Erythroblast (primary cell): ENCODE data around the gene TAS2R60.

ENCODE experiments used
- GATA1 ChIP-seq: IDR thresholded peaks from 2 replicates; pipeline ENCODE4 v1.6.1; 2011; ENCODE audit warnings: low read depth, mild to moderate bottlenecking, control low read depth, low read length, moderate library complexity
- POLR2A ChIP-seq: IDR thresholded peaks from 2 replicates; pipeline ENCODE4 v1.6.1; 2011; ENCODE audit warnings: mild to moderate bottlenecking, low read length

- TF ChIP-seq POLR2A (no peak), GATA1 (no peak)
Observed at GRCh38 chr7:143463957-143464356, 20.7 kb downstream of the TAS2R60 start.
